Measurements from ENCODE around the gene UGDH.
"Not testable (repeated sequence)": the region's sequence is repeated elsewhere in the genome, so short reads cannot be mapped to it uniquely, and the experiment has no call there.

UGDH gene

GRCh38 chr4:39494354-39494753 is 32.9 kb downstream of the UGDH start:
- no peak for DNase-seq (ENCODE audit: low read depth)

- DNase-seq (ENCODE audit: low read depth) = no peak
These were observed 36.9 kb downstream of the UGDH start for GRCh38 chr4:39490322-39490721.

- DNase-seq (ENCODE audit: low read depth) = no peak
These were observed 40.9 kb downstream of the UGDH start for GRCh38 chr4:39486221-39486804.

- no peak for DNase-seq (ENCODE audit: low read depth)
These were observed 42.5 kb downstream of the UGDH start for GRCh38 chr4:39484582-39485272.

GRCh38 chr4:39480902-39481695 is 46.1 kb downstream of the UGDH start:
- no peak for DNase-seq (ENCODE audit: low read depth)

GRCh38 chr4:39480251-39480650 is 47.0 kb downstream of the UGDH start:
- no peak for DNase-seq (ENCODE audit: low read depth)

GRCh38 chr4:39476187-39476895 is 50.9 kb downstream of the UGDH start:
- DNase-seq (ENCODE audit: low read depth) = peak; percentile 21

- no peak for DNase-seq (ENCODE audit: low read depth)
These were observed 54.8 kb downstream of the UGDH start for GRCh38 chr4:39472396-39472795.

GRCh38 chr4:39470402-39470801 is 56.8 kb downstream of the UGDH start:
- no peak for DNase-seq (ENCODE audit: low read depth)

- peak; percentile 88 for DNase-seq (ENCODE audit: low read depth)
These were observed 57.7 kb downstream of the UGDH start for GRCh38 chr4:39469429-39470077.

GRCh38 chr4:39467464-39467863 is 59.8 kb downstream of the UGDH start:
- no peak for DNase-seq (ENCODE audit: low read depth)

- no peak for DNase-seq (ENCODE audit: low read depth)
These were observed 60.5 kb downstream of the UGDH start for GRCh38 chr4:39466747-39467146.

GRCh38 chr4:39464886-39465501 is 62.2 kb downstream of the UGDH start:
- peak; percentile 77 for DNase-seq (ENCODE audit: low read depth)

- peak; percentile 97 for DNase-seq (ENCODE audit: low read depth)
These were observed 68.5 kb downstream of the UGDH start, which contains the start of the genes LIAS and RPL9 for GRCh38 chr4:39458505-39459300. LIAS (plus strand) TSS chr4:39459056; CDS start chr4:39459118, 62 bp downstream. RPL9 (minus strand) TSS chr4:39458922; CDS start chr4:39458439, 483 bp downstream.

- not testable (repeated sequence) for DNase-seq (ENCODE audit: low read depth)
These were observed 69.1 kb downstream of the UGDH start for GRCh38 chr4:39458161-39458504.

- no peak for DNase-seq (ENCODE audit: low read depth)
These were observed 70.1 kb downstream of the UGDH start for GRCh38 chr4:39456946-39457763.

- no peak for DNase-seq (ENCODE audit: low read depth)
These were observed 71.8 kb downstream of the UGDH start for GRCh38 chr4:39455486-39455885.

- DNase-seq (ENCODE audit: low read depth) = no peak
These were observed 73.5 kb downstream of the UGDH start for GRCh38 chr4:39453738-39454137.

GRCh38 chr4:39452860-39453587 is 74.2 kb downstream of the UGDH start:
- no peak for DNase-seq (ENCODE audit: low read depth)
